H1 (cell line): ENCODE results near the gene COL21A1. TPM values are rescaled to one million over a fixed set of nuclear protein-coding genes. Genes with fewer than 3 reads are reported as not detected.

Experiments used
- E2F6 ChIP-seq: IDR thresholded peaks from 2 replicates; pipeline ENCODE4 v1.6.1; 2012; ENCODE audit warnings: inconsistent platforms
- polyA plus RNA-seq, 7 experiments: library from polyadenylated mRNA; depleted of rRNA in 3 of 7; stranded (reverse) in 5 of 7; unstranded in 2 of 7; fragments of >200 nt in 5 of 7; fragments of 200-250 nt in 2 of 7; gene quantifications; 1 replicate in 5 of 7; 2 replicates in 1 of 7; 4 replicates in 1 of 7; pipeline versions ENCODE4 v1.2.1 to v1.2.3, GENCODE V29; 2011 to 2013; ENCODE audit warnings: missing spikeins in 2 of 7, mixed read lengths in 2 of 7
- total RNA-seq: library from RNA; stranded (reverse); fragmentation: NEBNext Ultra II Directional; extraction: Animal tissue kit (Norgen Biotek cat#: 25700); gene quantifications from 2 replicates; pipeline ENCODE4 v1.2.1, GENCODE V29; 2021

Gene COL21A1
- total and polyA plus RNA-seq, 2 of the 8 experiments (the other 6 are each of a cell fraction or from before 2014, with no cell fraction given), result 1.6 to 3.4 TPM

GRCh38 chr6:56155634-56156141, 91.7 kb downstream of the COL21A1 start (continued):
- TF ChIP-seq E2F6, result no peak
